OCI-LY7 (cell line): ENCODE results near the gene TASP1. TPM values are rescaled to one million over a fixed set of nuclear protein-coding genes. Genes with fewer than 3 reads are reported as not detected.

Experiments used
- BruUV-seq: library from RNA; stranded (reverse); fragments of 400-500 nt; replicated peaks from 2 replicates; lab custom pipeline; 2021; lab: Mats Ljungman, UMichigan
- CTCF ChIA-PET: fragments of 300-600 bp; sonication (Branson Sonifier 250); formaldehyde crosslinking; loops from one replicate; lab custom pipeline; 2022; ENCODE audit warnings: antibody characterized with exemption; ENCODE audit not compliant: unreplicated experiment; lab: Charles Lee
- POLR2A ChIA-PET: fragments of 300-600 bp; sonication (Branson Sonifier 250); formaldehyde crosslinking; loops from one replicate; lab custom pipeline; 2022; ENCODE audit warnings: antibody characterized with exemption; lab: Charles Lee
- DNase-seq: peaks from one replicate; pipeline ENCODE4 v3.0.0-alpha.2; 2015; ENCODE audit warnings: low spot score
- H2AFZ ChIP-seq: fragments of 200-600 bp; sonication (generic), shearing (Covaris generic); 2 replicates; pipeline ENCODE4 v1.6.1; 2014; ENCODE audit warnings: mild to moderate bottlenecking, antibody characterized with exemption, low read length, moderate library complexity
- H3K27ac ChIP-seq: fragments of 200-600 bp; sonication (generic); 2 replicates; pipeline ENCODE4 v1.5.1; 2014; ENCODE audit warnings: mixed run types, low read depth, mild to moderate bottlenecking, moderate library complexity, low read length, inconsistent platforms; ENCODE audit not compliant: poor library complexity, severe bottlenecking
- H3K36me3 ChIP-seq: fragments of 200-600 bp; sonication (generic); 2 replicates; pipeline ENCODE4 v1.6.1; 2014; ENCODE audit warnings: mild to moderate bottlenecking, antibody characterized with exemption, low read length, moderate library complexity, mixed read lengths; ENCODE audit not compliant: insufficient read depth
- H3K4me1 ChIP-seq: fragments of 200-600 bp; sonication (generic); 2 replicates; pipeline ENCODE4 v1.5.1; 2014; ENCODE audit warnings: mild to moderate bottlenecking, low read length; ENCODE audit not compliant: insufficient read depth, poor library complexity, severe bottlenecking
- H3K4me2 ChIP-seq: fragments of 200-600 bp; sonication (generic); 2 replicates; pipeline ENCODE4 v1.6.1; 2014; ENCODE audit warnings: mild to moderate bottlenecking, low read length
- H3K4me3 ChIP-seq: fragments of 200-600 bp; sonication (generic); 2 replicates; pipeline ENCODE4 v1.5.1; 2014; ENCODE audit warnings: mild to moderate bottlenecking, low read depth, low read length; ENCODE audit not compliant: poor library complexity, severe bottlenecking
- H3K79me2 ChIP-seq: fragments of 200-600 bp; sonication (generic); 2 replicates; pipeline ENCODE4 v1.6.1; 2016; ENCODE audit warnings: low read depth, mild to moderate bottlenecking, low read length, moderate library complexity, mixed read lengths; ENCODE audit not compliant: insufficient read depth
- H3K9me2 ChIP-seq: fragments of 200-600 bp; sonication (generic); 2 replicates; pipeline ENCODE4 v1.6.1; 2016; ENCODE audit warnings: mild to moderate bottlenecking, low read length, mixed read lengths; ENCODE audit not compliant: insufficient read depth
- H3K9me3 ChIP-seq: fragments of 200-600 bp; sonication (generic); 2 replicates; pipeline ENCODE4 v1.6.1; 2014; ENCODE audit warnings: mild to moderate bottlenecking, mixed run types, low read length, mixed read lengths
- H4K20me1 ChIP-seq: fragments of 200-600 bp; sonication (generic); 2 replicates; pipeline ENCODE4 v1.6.1; 2014; ENCODE audit warnings: mild to moderate bottlenecking, antibody characterized with exemption, low read length, moderate library complexity, mixed read lengths; ENCODE audit not compliant: insufficient read depth
- CTCF ChIP-seq: fragments of 200-600 bp; sonication (generic); conservative IDR thresholded peaks from 2 replicates; pipeline ENCODE4 v1.5.1; 2014; ENCODE audit warnings: mild to moderate bottlenecking, antibody characterized with exemption, low read length, moderate library complexity, mixed read lengths
- EZH2phosphoT487 ChIP-seq: fragments of 200-600 bp; sonication (generic); IDR thresholded peaks from 2 replicates; pipeline ENCODE4 v1.6.1; 2018; ENCODE audit warnings: low read depth, borderline replicate concordance, mild to moderate bottlenecking, mixed run types, antibody characterized with exemption, low read length, moderate library complexity, mixed read lengths
- intact Hi-C: fragments of 100-400 bp; cut with micrococcal nuclease; formaldehyde crosslinking; loops from one replicate; pipeline ENCODE4 v1.10.0; 2022; ENCODE audit not compliant: unreplicated experiment
- total RNA-seq, 2 experiments: library from RNA; depleted of rRNA in 1 of 2; stranded (reverse); fragments of >200 nt in 1 of 2; shearing (Covaris generic) in 1 of 2; gene quantifications; 2 replicates each; pipeline ENCODE4 v1.2.3, GENCODE V29; 2014 to 2022

Gene TASP1
- total RNA-seq, 2 experiments from 2014 or later, result 12.9 to 15.5 TPM

GRCh38 chr20:13355411-13355810, 283.3 kb downstream of the TASP1 start:
- POLR2A ChIA-PET, result interaction anchor here (0.9 kb wide), 1 partner anchor 14 kb away, joined by 3 read pairs; no protein-coding TSS in a partner anchor
- Histone ChIP-seq H3K27ac (no peak overlapping the region), H3K9me2 (no peaks in the 10 kb centered on the region), H2AFZ (no peak overlapping the region), H3K4me2 (no peak overlapping the region), H3K4me1 (no peaks in the 10 kb centered on the region), H4K20me1 (no peaks in the 10 kb centered on the region), H3K79me2 (no peaks in the 10 kb centered on the region), H3K36me3 (no peaks in the 10 kb centered on the region), H3K4me3 (no peak overlapping the region), H3K9me3 (no peaks in the 10 kb centered on the region)
- no peak for DNase-seq
- TF ChIP-seq CTCF (no peak), EZH2phosphoT487 (no peak)
- BruUV-seq, result no TSS peak
- intact Hi-C loops, result no loop called here
- CTCF ChIA-PET, result no interaction called here

- CTCF ChIA-PET, result no interaction called here
- H3K27ac ChIP-seq, result no peak overlapping the region
These were observed 285.3 kb downstream of the TASP1 start for GRCh38 chr20:13353261-13353945.

More at GRCh38 chr20:13353261-13353945, 285.3 kb downstream of the TASP1 start:
- no peaks in the 10 kb centered on the region for H3K9me3 ChIP-seq
- BruUV-seq, result no TSS peak
- H4K20me1 ChIP-seq, result no peaks in the 10 kb centered on the region
- POLR2A ChIA-PET, result no interaction called here
- intact Hi-C loops, result no loop called here
- no peaks in the 10 kb centered on the region for H3K9me2 ChIP-seq
- H3K79me2 ChIP-seq, result no peaks in the 10 kb centered on the region
- H3K4me2 ChIP-seq, result no peak overlapping the region
- no peaks in the 10 kb centered on the region for H3K36me3 ChIP-seq
- no peak for DNase-seq
- H3K4me3 ChIP-seq, result no peak overlapping the region
- H2AFZ ChIP-seq, result no peak overlapping the region
- no peaks in the 10 kb centered on the region for H3K4me1 ChIP-seq
- no peak for TF ChIP-seq CTCF
- no peak for TF ChIP-seq EZH2phosphoT487
